ENCODE results near the gene BEND3. TPM values are rescaled to one million over a fixed set of nuclear protein-coding genes. Genes with fewer than 3 reads are reported as not detected.
"Not testable (repeated sequence)": the region's sequence is repeated elsewhere in the genome, so short reads cannot be mapped to it uniquely, and the experiment has no call there.

BEND3 gene
- total RNA-seq, 1 donor from 2014 or later = 3.9 TPM

DNA sequence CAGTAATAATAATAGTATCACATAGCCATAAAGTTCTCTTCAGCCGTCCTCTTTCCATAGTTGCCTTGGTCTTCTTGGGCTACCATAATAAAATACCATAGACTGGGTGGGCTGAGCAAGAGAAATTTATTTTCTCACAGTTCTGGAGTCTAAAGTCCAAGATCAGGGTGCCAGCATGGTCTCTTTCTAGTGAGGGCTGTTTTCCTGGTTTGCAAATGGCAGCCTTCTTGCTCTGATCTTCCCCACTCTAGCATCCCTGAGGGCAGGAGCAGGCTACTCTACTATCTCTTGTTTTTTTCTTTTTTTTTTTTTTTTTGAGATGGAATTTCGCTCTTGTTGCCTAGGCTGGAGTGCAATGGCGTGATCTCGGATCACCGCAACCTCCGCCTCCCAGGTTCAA, 8.2 kb upstream of the BEND3 start:
- TF ChIP-seq CTCF (IDR thresholded peaks at IDR 0.05; ENCODE audit: insufficient read depth, low read length, severe bottlenecking) = no peak
- FAIRE-seq (no peak), DNase-seq (ENCODE audit: low read depth) (no peak)
- Histone ChIP-seq H3K4me3 (ENCODE audit: low read depth, low read length) (no peak overlapping the region), H3K27me3 (ENCODE audit: control insufficient read depth, insufficient read depth, low read length) (no peaks in the 10 kb centered on the region), H3K36me3 (ENCODE audit: control insufficient read depth, insufficient read depth, low read length) (no peaks in the 10 kb centered on the region)

- Histone ChIP-seq H3K36me3 (ENCODE audit: control insufficient read depth, insufficient read depth, low read length) (no peaks in the 10 kb centered on the region), H3K4me3 (ENCODE audit: low read depth, low read length) (no peak overlapping the region), H3K27me3 (ENCODE audit: control insufficient read depth, insufficient read depth, low read length) (no peaks in the 10 kb centered on the region)
- FAIRE-seq (no peak), DNase-seq (ENCODE audit: low read depth) (no peak)
- no peak for TF ChIP-seq CTCF (IDR thresholded peaks at IDR 0.05; ENCODE audit: insufficient read depth, low read length, severe bottlenecking)
Observed at GRCh38 chr6:107122748-107123147, 7.4 kb upstream of the BEND3 start.

GRCh38 chr6:107121964-107122495, 6.7 kb upstream of the BEND3 start:
- H3K36me3 ChIP-seq (ENCODE audit: control insufficient read depth, insufficient read depth, low read length) = no peaks in the 10 kb centered on the region

DNA sequence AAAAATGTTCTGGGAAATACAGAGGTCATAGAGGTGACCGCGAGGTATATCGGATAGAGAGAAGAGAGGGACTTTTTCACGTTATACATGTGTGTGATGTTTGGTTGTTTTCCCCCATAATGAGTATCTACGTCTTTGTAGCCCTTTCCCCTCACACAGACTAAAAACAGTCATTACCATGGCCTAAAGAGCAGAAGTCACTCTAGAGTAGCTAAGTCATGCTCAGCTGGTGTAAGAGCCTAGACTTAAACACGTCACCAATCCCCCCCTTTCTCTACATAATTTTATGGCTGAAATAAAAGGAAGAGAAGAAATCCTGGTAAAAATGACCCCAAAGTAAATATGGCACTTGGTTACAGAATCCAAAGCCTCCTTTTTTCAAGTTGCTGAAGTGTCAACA, 6.0 kb upstream of the BEND3 start:
- H3K27me3 ChIP-seq (ENCODE audit: control insufficient read depth, insufficient read depth, low read length) = no peaks in the 10 kb centered on the region
- H3K36me3 ChIP-seq (ENCODE audit: control insufficient read depth, insufficient read depth, low read length) = no peaks in the 10 kb centered on the region
- H3K4me3 ChIP-seq (ENCODE audit: low read depth, low read length) = no peak overlapping the region
- FAIRE-seq (no peak), DNase-seq (ENCODE audit: low read depth) (no peak)
- no peak for TF ChIP-seq CTCF (IDR thresholded peaks at IDR 0.05; ENCODE audit: insufficient read depth, low read length, severe bottlenecking)

More at GRCh38 chr6:107121964-107122495, 6.7 kb upstream of the BEND3 start:
- no peak overlapping the region for H3K4me3 ChIP-seq (ENCODE audit: low read depth, low read length)
- TF ChIP-seq CTCF (IDR thresholded peaks at IDR 0.05; ENCODE audit: insufficient read depth, low read length, severe bottlenecking) = no peak
- DNase-seq (ENCODE audit: low read depth) = no peak
- no peaks in the 10 kb centered on the region for H3K27me3 ChIP-seq (ENCODE audit: control insufficient read depth, insufficient read depth, low read length)
- no peak for FAIRE-seq

DNA sequence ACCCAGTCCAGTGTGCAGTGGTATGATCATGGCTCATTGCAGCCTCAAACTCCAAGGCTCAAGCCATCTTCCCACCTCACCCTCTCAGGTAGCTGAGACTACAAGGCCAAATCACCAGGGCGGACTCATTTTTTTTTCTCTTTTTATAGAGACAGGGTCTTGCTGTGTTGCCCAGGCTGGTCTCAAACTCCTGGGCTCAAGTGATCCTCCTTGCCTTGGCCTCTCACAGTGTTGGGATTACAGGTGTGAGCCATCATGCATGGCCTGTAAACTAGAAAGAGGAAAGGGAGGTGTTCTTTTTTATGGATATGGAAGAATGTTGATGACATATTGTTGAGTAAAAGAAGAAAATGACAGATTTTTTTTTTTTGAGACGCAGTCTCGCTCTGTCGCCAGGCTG, 5.1 kb upstream of the BEND3 start:
- Histone ChIP-seq H3K4me3 (ENCODE audit: low read depth, low read length) (no peak overlapping the region), H3K27me3 (ENCODE audit: control insufficient read depth, insufficient read depth, low read length) (no peaks in the 10 kb centered on the region), H3K36me3 (ENCODE audit: control insufficient read depth, insufficient read depth, low read length) (no peaks in the 10 kb centered on the region)
- FAIRE-seq (no peak), DNase-seq (ENCODE audit: low read depth) (no peak)
- TF ChIP-seq CTCF (IDR thresholded peaks at IDR 0.05; ENCODE audit: insufficient read depth, low read length, severe bottlenecking) = no peak

DNA sequence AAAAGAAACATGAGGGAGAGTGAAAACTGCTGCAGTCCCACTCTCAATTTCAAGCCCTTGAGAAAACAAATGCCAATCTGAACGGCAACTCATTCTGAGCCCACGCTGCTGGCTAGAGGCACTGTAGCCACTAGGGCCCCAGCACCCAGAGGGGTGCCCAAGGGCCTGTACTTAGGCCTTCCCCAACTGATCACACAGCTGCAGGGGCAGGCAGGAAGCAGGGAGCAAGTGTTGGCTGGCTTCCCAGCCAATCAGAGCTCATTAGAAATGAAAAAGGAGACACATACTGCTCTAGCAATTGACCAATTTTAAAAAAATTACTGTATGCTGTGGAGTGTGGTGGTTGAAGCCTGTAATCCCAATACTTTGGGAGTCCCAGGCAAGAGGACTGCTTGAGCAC, 3.7 kb upstream of the BEND3 start:
- no peaks in the 10 kb centered on the region for H3K27me3 ChIP-seq (ENCODE audit: control insufficient read depth, insufficient read depth, low read length)
- no peak overlapping the region for H3K4me3 ChIP-seq (ENCODE audit: low read depth, low read length)
- no peak for TF ChIP-seq CTCF (IDR thresholded peaks at IDR 0.05; ENCODE audit: insufficient read depth, low read length, severe bottlenecking)
- no peaks in the 10 kb centered on the region for H3K36me3 ChIP-seq (ENCODE audit: control insufficient read depth, insufficient read depth, low read length)
- peak; percentile 9 for DNase-seq (ENCODE audit: low read depth)
- no peak for FAIRE-seq

- FAIRE-seq; DNase-seq (ENCODE audit: low read depth); H3K4me3 ChIP-seq (ENCODE audit: low read depth, low read length); H3K27me3 ChIP-seq (ENCODE audit: control insufficient read depth, insufficient read depth, low read length); H3K36me3 ChIP-seq (ENCODE audit: control insufficient read depth, insufficient read depth, low read length): not testable (repeated sequence)
Observed at GRCh38 chr6:107118540-107118939, 3.2 kb upstream of the BEND3 start.

Data from bronchial epithelial cell (primary cell).